ENCODE results near the gene COBL.

- TF ChIP-seq CTCF (IDR thresholded peaks at IDR 0.05) (no peak), POLR2A (IDR thresholded peaks at IDR 0.05) (no peak)
Observed at GRCh38 chr7:51219261-51219988, 97.2 kb downstream of the COBL start.
